ENCODE data around the gene FOXE3. TPM values are rescaled to one million over a fixed set of nuclear protein-coding genes. Genes with fewer than 3 reads are reported as not detected.

Gene FOXE3
- total and polyA plus RNA-seq, 4 donors = not detected

GRCh38 chr1:47439819-47440598 lies 23.9 kb downstream of the FOXE3 start:
- Histone ChIP-seq H3K27me3 (ENCODE audit: control insufficient read depth in 4 of 4, insufficient read depth in 4 of 4, low read length in 3 of 4) (peaks cover 0 to 21% (median 8%) of the 10 kb centered on the region in 4 donors), H3K4me1 (ENCODE audit: control insufficient read depth in 4 of 4, insufficient read depth in 4 of 4, low read length in 3 of 4) (peaks cover 5 to 26% (median 16%) of the 10 kb centered on the region in 4 donors), H3K9me3 (ENCODE audit: control insufficient read depth in 4 of 4, low read length in 3 of 4) (peaks cover 0 to 10% (median 1%) of the 10 kb centered on the region in 4 donors), H3K9ac (ENCODE audit: low read depth in 1 of 2, low read length in 2 of 2) (no peak overlapping the region), H3K27ac (ENCODE audit: low read depth in 1 of 2, low read length in 2 of 2) (no peak overlapping the region), H3K4me3 (ENCODE audit: low read depth in 1 of 3, low read length in 3 of 3) (no peak overlapping the region), H3K36me3 (ENCODE audit: control insufficient read depth in 4 of 4, insufficient read depth in 3 of 4, low read depth in 1 of 4, low read length in 3 of 4) (no peaks in the 10 kb centered on the region)
- TF ChIP-seq HNF4G (IDR thresholded peaks at IDR 0.05) (no peak), TAF1 (conservative IDR thresholded peaks at IDR 0.05) (no peak), JUND (IDR thresholded peaks at IDR 0.05) (no peak), FOXA2 (IDR thresholded peaks at IDR 0.05) (no peak), FOXA1 (IDR thresholded peaks at IDR 0.05) (no peak), EGR1 (IDR thresholded peaks at IDR 0.05; ENCODE audit: low read depth in 2 of 2) (no peak), HNF4A (conservative IDR thresholded peaks at IDR 0.05) (no peak), ZBTB33 (IDR thresholded peaks at IDR 0.05) (no peak), SP1 (IDR thresholded peaks at IDR 0.05) (no peak), ATF3 (IDR thresholded peaks at IDR 0.05) (no peak), NR2F2 (IDR thresholded peaks at IDR 0.05) (no peak), RAD21 (IDR thresholded peaks at IDR 0.05) (no peak), YY1 (IDR thresholded peaks at IDR 0.05) (no peak), GABPA (IDR thresholded peaks at IDR 0.05 in 1 of 2, conservative IDR thresholded peaks at IDR 0.05 in 1 of 2) (no peak), RXRA (IDR thresholded peaks at IDR 0.05) (no peak)
- TF ChIP-seq, protein P1, sequence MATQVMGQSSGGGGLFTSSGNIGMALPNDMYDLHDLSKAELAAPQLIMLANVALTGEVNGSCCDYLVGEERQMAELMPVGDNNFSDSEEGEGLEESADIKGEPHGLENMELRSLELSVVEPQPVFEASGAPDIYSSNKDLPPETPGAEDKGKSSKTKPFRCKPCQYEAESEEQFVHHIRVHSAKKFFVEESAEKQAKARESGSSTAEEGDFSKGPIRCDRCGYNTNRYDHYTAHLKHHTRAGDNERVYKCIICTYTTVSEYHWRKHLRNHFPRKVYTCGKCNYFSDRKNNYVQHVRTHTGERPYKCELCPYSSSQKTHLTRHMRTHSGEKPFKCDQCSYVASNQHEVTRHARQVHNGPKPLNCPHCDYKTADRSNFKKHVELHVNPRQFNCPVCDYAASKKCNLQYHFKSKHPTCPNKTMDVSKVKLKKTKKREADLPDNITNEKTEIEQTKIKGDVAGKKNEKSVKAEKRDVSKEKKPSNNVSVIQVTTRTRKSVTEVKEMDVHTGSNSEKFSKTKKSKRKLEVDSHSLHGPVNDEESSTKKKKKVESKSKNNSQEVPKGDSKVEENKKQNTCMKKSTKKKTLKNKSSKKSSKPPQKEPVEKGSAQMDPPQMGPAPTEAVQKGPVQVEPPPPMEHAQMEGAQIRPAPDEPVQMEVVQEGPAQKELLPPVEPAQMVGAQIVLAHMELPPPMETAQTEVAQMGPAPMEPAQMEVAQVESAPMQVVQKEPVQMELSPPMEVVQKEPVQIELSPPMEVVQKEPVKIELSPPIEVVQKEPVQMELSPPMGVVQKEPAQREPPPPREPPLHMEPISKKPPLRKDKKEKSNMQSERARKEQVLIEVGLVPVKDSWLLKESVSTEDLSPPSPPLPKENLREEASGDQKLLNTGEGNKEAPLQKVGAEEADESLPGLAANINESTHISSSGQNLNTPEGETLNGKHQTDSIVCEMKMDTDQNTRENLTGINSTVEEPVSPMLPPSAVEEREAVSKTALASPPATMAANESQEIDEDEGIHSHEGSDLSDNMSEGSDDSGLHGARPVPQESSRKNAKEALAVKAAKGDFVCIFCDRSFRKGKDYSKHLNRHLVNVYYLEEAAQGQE (IDR thresholded peaks at IDR 0.05) = no peak
- TF ChIP-seq, protein P2, sequence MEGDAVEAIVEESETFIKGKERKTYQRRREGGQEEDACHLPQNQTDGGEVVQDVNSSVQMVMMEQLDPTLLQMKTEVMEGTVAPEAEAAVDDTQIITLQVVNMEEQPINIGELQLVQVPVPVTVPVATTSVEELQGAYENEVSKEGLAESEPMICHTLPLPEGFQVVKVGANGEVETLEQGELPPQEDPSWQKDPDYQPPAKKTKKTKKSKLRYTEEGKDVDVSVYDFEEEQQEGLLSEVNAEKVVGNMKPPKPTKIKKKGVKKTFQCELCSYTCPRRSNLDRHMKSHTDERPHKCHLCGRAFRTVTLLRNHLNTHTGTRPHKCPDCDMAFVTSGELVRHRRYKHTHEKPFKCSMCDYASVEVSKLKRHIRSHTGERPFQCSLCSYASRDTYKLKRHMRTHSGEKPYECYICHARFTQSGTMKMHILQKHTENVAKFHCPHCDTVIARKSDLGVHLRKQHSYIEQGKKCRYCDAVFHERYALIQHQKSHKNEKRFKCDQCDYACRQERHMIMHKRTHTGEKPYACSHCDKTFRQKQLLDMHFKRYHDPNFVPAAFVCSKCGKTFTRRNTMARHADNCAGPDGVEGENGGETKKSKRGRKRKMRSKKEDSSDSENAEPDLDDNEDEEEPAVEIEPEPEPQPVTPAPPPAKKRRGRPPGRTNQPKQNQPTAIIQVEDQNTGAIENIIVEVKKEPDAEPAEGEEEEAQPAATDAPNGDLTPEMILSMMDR (IDR thresholded peaks at IDR 0.05; ENCODE audit: low read depth, low read length, missing input control) = no peak
- TF ChIP-seq, protein P3, sequence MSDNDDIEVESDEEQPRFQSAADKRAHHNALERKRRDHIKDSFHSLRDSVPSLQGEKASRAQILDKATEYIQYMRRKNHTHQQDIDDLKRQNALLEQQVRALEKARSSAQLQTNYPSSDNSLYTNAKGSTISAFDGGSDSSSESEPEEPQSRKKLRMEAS (IDR thresholded peaks at IDR 0.05) = no peak
- DNase-seq (ENCODE audit: low spot score) = no peak
- 75% methylated on average over 20 of the region's 20 CpGs for WGBS
